ENCODE results near the gene PID1. TPM values are rescaled to one million over a fixed set of nuclear protein-coding genes. Genes with fewer than 3 reads are reported as not detected.

The PID1 gene
- polyA plus RNA-seq, 1 of the 3 experiments (the other 2 are of a cell fraction), result 0.16 TPM

DNA sequence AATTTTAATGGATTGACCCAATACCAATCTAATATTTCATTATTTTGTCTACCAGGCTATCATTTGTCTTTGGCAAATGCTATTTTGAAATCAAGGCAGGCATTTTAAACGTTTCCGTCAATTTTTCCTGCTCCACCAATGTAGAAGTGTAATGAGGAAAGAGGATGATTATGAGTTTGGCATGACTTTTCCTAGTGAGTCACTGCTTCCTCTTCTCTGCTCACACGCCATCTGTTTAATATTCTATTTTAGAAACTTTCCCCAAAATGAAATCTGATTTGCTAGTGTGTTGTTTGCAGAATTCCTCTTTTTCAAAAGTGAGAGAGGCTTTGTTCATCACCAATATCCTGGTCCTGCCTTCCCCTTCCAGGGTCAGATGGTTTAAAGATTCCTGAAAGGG is 42.5 kb upstream of the PID1 start:
- no peaks in the 10 kb centered on the region for H3K79me2 ChIP-seq (ENCODE audit: insufficient read depth)
- H3F3A ChIP-seq (replicated peaks; ENCODE audit: insufficient read depth), result no peaks in the 10 kb centered on the region
- H3K4me3 ChIP-seq (ENCODE audit: low read depth in 2 of 2, low read length in 1 of 2), result no peak overlapping the region
- H3K4me2 ChIP-seq, result no peak overlapping the region
- no peak overlapping the region for H3K9ac ChIP-seq
- H3K27me3 ChIP-seq (ENCODE audit: insufficient read depth), result no peaks in the 10 kb centered on the region
- no peaks in the 10 kb centered on the region for H3K9me3 ChIP-seq
- WGBS (ENCODE audit: low lambda C conversion rate), result 48% methylated on average over 3 of the region's 3 CpGs
- H3K27ac ChIP-seq (ENCODE audit: low read depth in 2 of 2, low read length in 1 of 2), result no peak overlapping the region
- no peak overlapping the region for H2AFZ ChIP-seq (ENCODE audit: low read depth)
- ChIA-PET CTCF (no interaction called here), POLR2A (no interaction called here)
- no peaks in the 10 kb centered on the region for H3K9me2 ChIP-seq
- no peaks in the 10 kb centered on the region for H3K36me3 ChIP-seq (replicated peaks in 1 of 2; ENCODE audit: control insufficient read depth in 1 of 2, insufficient read depth in 2 of 2, low read length in 1 of 2)
- DNase-seq, result no peak
- H3K4me1 ChIP-seq (ENCODE audit: control insufficient read depth in 1 of 2, insufficient read depth in 2 of 2, low read depth in 1 of 2, low read length in 1 of 2), result no peaks in the 10 kb centered on the region
- H4K20me1 ChIP-seq (ENCODE audit: insufficient read depth), result no peaks in the 10 kb centered on the region
- TF ChIP-seq TCF12 (IDR thresholded peaks at IDR 0.05), result no peak

DNA sequence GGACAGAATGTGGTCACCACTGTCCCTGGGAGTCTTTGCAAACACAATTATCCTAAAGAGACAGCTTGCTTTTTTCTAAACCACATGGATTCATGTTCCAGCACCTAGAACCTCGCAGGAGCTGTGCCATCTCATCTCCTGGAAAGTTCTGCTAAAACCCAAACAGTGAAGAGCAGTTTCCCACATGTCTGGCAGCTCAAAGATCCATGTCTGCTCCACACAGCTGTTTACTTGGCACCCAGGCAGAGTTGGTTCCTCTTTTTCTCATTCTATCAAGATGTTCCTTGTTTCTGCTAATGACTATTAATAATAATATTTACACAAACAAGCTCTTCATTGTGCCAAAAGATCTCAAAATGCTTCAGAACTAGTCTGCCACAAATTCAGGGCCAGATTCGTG is 30.1 kb upstream of the PID1 start:
- H3K79me2 ChIP-seq (ENCODE audit: insufficient read depth), result no peaks in the 10 kb centered on the region
- no peaks in the 10 kb centered on the region for H4K20me1 ChIP-seq (ENCODE audit: insufficient read depth)
- CTCF ChIA-PET, result interaction anchor here (2.6 kb wide), 1 partner anchor 28 kb away, joined by 9 read pairs; no protein-coding TSS in a partner anchor
- no peak for DNase-seq
- H3K36me3 ChIP-seq (replicated peaks in 1 of 2; ENCODE audit: control insufficient read depth in 1 of 2, insufficient read depth in 2 of 2, low read length in 1 of 2), result no peaks in the 10 kb centered on the region
- no peak overlapping the region for H2AFZ ChIP-seq (ENCODE audit: low read depth)
- H3F3A ChIP-seq (replicated peaks; ENCODE audit: insufficient read depth), result no peaks in the 10 kb centered on the region
- no peaks in the 10 kb centered on the region for H3K9me3 ChIP-seq
- WGBS (ENCODE audit: low lambda C conversion rate), result 4% methylated on average over 2 of the region's 2 CpGs
- POLR2A ChIA-PET, result no interaction called here
- no peak overlapping the region for H3K4me3 ChIP-seq (ENCODE audit: low read depth in 2 of 2, low read length in 1 of 2)
- no peak for TF ChIP-seq POLR2AphosphoS5 (IDR thresholded peaks at IDR 0.05; ENCODE audit: low read depth, low read length)
- TF ChIP-seq CTCF (IDR thresholded peaks at IDR 0.05), result no peak
- no peak for TF ChIP-seq MEF2A (IDR thresholded peaks at IDR 0.05; ENCODE audit: borderline replicate concordance, low read depth)
- no peak for TF ChIP-seq ELF1 (IDR thresholded peaks at IDR 0.05)
- no peak for TF ChIP-seq TCF12 (IDR thresholded peaks at IDR 0.05)
- TF ChIP-seq RAD21 (IDR thresholded peaks at IDR 0.05; ENCODE audit: low read length), result no peak
- TF ChIP-seq, protein P1, sequence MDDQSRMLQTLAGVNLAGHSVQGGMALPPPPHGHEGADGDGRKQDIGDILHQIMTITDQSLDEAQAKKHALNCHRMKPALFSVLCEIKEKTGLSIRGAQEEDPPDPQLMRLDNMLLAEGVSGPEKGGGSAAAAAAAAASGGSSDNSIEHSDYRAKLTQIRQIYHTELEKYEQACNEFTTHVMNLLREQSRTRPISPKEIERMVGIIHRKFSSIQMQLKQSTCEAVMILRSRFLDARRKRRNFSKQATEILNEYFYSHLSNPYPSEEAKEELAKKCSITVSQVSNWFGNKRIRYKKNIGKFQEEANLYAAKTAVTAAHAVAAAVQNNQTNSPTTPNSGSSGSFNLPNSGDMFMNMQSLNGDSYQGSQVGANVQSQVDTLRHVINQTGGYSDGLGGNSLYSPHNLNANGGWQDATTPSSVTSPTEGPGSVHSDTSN (IDR thresholded peaks at IDR 0.05), result no peak
- TF ChIP-seq EZH2phosphoT487 (IDR thresholded peaks at IDR 0.05; ENCODE audit: borderline replicate concordance, low read depth), result no peak
- no peak for TF ChIP-seq RFX5 (IDR thresholded peaks at IDR 0.05; ENCODE audit: low read length)
- TF ChIP-seq GATA2 (CRISPR knock-in tag; IDR thresholded peaks at IDR 0.05), result no peak
- TF ChIP-seq FOXM1 (IDR thresholded peaks at IDR 0.05; ENCODE audit: low read depth), result no peak
- TF ChIP-seq EP300 (IDR thresholded peaks at IDR 0.05; ENCODE audit: borderline replicate concordance in 1 of 2, low read depth in 1 of 2, low read length in 1 of 2), result no peak
- no peak overlapping the region for H3K27ac ChIP-seq (ENCODE audit: low read depth in 2 of 2, low read length in 1 of 2)
- no peak overlapping the region for H3K9ac ChIP-seq
- H3K4me2 ChIP-seq, result no peak overlapping the region
- H3K9me2 ChIP-seq, result 0 out of 2 replicates have a peak, but pooled peaks cover 6% of the 10 kb centered on the region
- H3K27me3 ChIP-seq (ENCODE audit: insufficient read depth), result no peaks in the 10 kb centered on the region
- no peaks in the 10 kb centered on the region for H3K4me1 ChIP-seq (ENCODE audit: control insufficient read depth in 1 of 2, insufficient read depth in 2 of 2, low read depth in 1 of 2, low read length in 1 of 2)
